SIG-M5 (cell line): ENCODE measurements around the gene INSM2.

Source experiments
- DNase-seq: peaks from one replicate; lab custom pipeline; 2025; lab: John Stamatoyannopoulos, UW

The INSM2 gene

GRCh38 chr14:35551081-35551480, 17.1 kb downstream of the INSM2 start:
- DNase-seq, result no peak

GRCh38 chr14:35553808-35554207, 19.8 kb downstream of the INSM2 start:
- no peak for DNase-seq

- no peak for DNase-seq
Measured at GRCh38 chr14:35556548-35556947, 22.6 kb downstream of the INSM2 start.

- DNase-seq, result no peak
Measured at GRCh38 chr14:35557221-35557747, 23.3 kb downstream of the INSM2 start.

- DNase-seq, result no peak
Measured at GRCh38 chr14:35558680-35559079, 24.7 kb downstream of the INSM2 start.

- DNase-seq, result no peak
Measured at GRCh38 chr14:35565871-35566464, 32.0 kb downstream of the INSM2 start.

- no peak for DNase-seq
Measured at GRCh38 chr14:35571598-35571997, 37.6 kb downstream of the INSM2 start.

- DNase-seq, result no peak
Measured at GRCh38 chr14:35573911-35574310, 39.9 kb downstream of the INSM2 start.

- DNase-seq, result no peak
Measured at GRCh38 chr14:35576260-35576659, 42.3 kb downstream of the INSM2 start.

GRCh38 chr14:35576856-35577255, 42.9 kb downstream of the INSM2 start:
- DNase-seq, result no peak

- DNase-seq, result no peak
Measured at GRCh38 chr14:35578135-35578534, 44.2 kb downstream of the INSM2 start.

GRCh38 chr14:35578639-35579038, 44.7 kb downstream of the INSM2 start:
- no peak for DNase-seq
